ENCODE measurements around the gene DLK2.

- TF ChIP-seq EZH2phosphoT487 (IDR thresholded peaks at IDR 0.05; ENCODE audit: insufficient read depth, low read depth) (no peak), EZH2 (IDR thresholded peaks at IDR 0.05; ENCODE audit: insufficient read depth, poor library complexity, severe bottlenecking) (no peak)
These were observed 10.8 kb downstream of the DLK2 start for GRCh38 chr6:43444582-43444981.
